ENCODE data around the gene ERV3-1. TPM values are rescaled to one million over a fixed set of nuclear protein-coding genes. Genes with fewer than 3 reads are reported as not detected.

ERV3-1 gene
- total and polyA plus RNA-seq, 9 of the 15 experiments (the other 6 are each of a cell fraction or from before 2014, with no cell fraction given), result 10.2 to 30.0 (median 22.0) TPM

- TF ChIP-seq HDGF (IDR thresholded peaks at IDR 0.05) (no peak), CC2D1A (IDR thresholded peaks at IDR 0.05) (peak; percentile 98), NCOA2 (IDR thresholded peaks at IDR 0.05; ENCODE audit: partially characterized antibody in 2 of 2) (peak; percentile 89 to 94), MAFK (IDR thresholded peaks at IDR 0.05; ENCODE audit: low read length) (peak; percentile 49; the same call in 1 of the 2 replicates), MTA3 (IDR thresholded peaks at IDR 0.05; ENCODE audit: borderline replicate concordance) (peak; percentile 82), U2AF1 (optimal IDR thresholded peaks at IDR 0.05; ENCODE audit: low read depth, low read length) (no peak), FOSL1 (tag; conservative IDR thresholded peaks at IDR 0.05) (peak; percentile 100), SFPQ (IDR thresholded peaks at IDR 0.05; ENCODE audit: low read depth, low read length) (no peak), POLR2H (tag; IDR thresholded peaks at IDR 0.05; ENCODE audit: low read depth) (peak; percentile 91), FOXJ2 (tag; IDR thresholded peaks at IDR 0.05) (peak; percentile 93), ATF2 (CRISPR knock-in tag; IDR thresholded peaks at IDR 0.05) (no peak), HDAC2 (IDR thresholded peaks at IDR 0.05) (peak; percentile 95), ATF1 (CRISPR knock-in tag; IDR thresholded peaks at IDR 0.05) (no peak), ATF1 (tag; IDR thresholded peaks at IDR 0.05) (peak; percentile 82), ZFX (CRISPR knock-in tag; IDR thresholded peaks at IDR 0.05) (no peak), E2F4 (CRISPR knock-in tag; IDR thresholded peaks at IDR 0.05; ENCODE audit: low read depth) (no peak), POLR2AphosphoS2 (IDR thresholded peaks at IDR 0.05; ENCODE audit: low read length) (no peak), PCBP2 (IDR thresholded peaks at IDR 0.05; ENCODE audit: low read depth, low read length, poor library complexity, severe bottlenecking) (no peak), CREB5 (CRISPR knock-in tag; IDR thresholded peaks at IDR 0.05) (no peak), CBX3 (IDR thresholded peaks at IDR 0.05; ENCODE audit: borderline replicate concordance in 1 of 2, low read length in 2 of 2) (peak in 1 of 2 experiments; percentile 96; a peak in 2 of 3 replicates), TAF1 (IDR thresholded peaks at IDR 0.05; ENCODE audit: control insufficient read depth, extremely low read depth, insufficient read depth, low read length, severe bottlenecking) (peak; percentile 27), BHLHE40 (IDR thresholded peaks at IDR 0.05; ENCODE audit: low read length) (peak; percentile 95), MED1 (CRISPR knock-in tag; IDR thresholded peaks at IDR 0.05; ENCODE audit: borderline replicate concordance) (no peak)
Measured at GRCh38 chr7:64999165-65000004, 7.1 kb downstream of the ERV3-1 start (continued).

Data from K562 (cell line).